CD14-positive monocyte (primary cell): ENCODE data around the gene FOXK2. TPM values are rescaled to one million over a fixed set of nuclear protein-coding genes. Genes with fewer than 3 reads are reported as not detected.

Experiments used
- DNase-seq, 3 donors: peaks; one replicate each; pipeline ENCODE4 v3.0.0-alpha.2; 2011 to 2022
- H2AFZ ChIP-seq: 2 replicates; pipeline ENCODE4 v1.6.0; 2012; ENCODE audit warnings: mild to moderate bottlenecking, low read depth, low read length, inconsistent platforms; ENCODE audit not compliant: insufficient read depth, poor library complexity, severe bottlenecking
- H3K27ac ChIP-seq, 2 donors: 1 replicate in 1 of 2; 2 replicates in 1 of 2; pipeline ENCODE4 v1.5.1; 2012 to 2013; ENCODE audit warnings: low read length in 2 of 2, control low read depth in 1 of 2, inconsistent platforms in 1 of 2, low read depth in 1 of 2, mild to moderate bottlenecking in 1 of 2
- H3K27me3 ChIP-seq, 2 donors: one replicate each; pipeline versions ENCODE4 v1.6.0 to v1.6.1; 2011 to 2013; ENCODE audit warnings: low read length in 2 of 2; ENCODE audit not compliant: control insufficient read depth in 2 of 2, insufficient read depth in 2 of 2
- H3K36me3 ChIP-seq, 2 donors: replicated peaks in 1 of 2; 1 replicate in 1 of 2; 2 replicates in 1 of 2; pipeline versions ENCODE4 v1.5.1 to v1.6.1; 2012 to 2013; ENCODE audit warnings: low read length in 2 of 2, control low read depth in 1 of 2, inconsistent platforms in 1 of 2, mild to moderate bottlenecking in 1 of 2; ENCODE audit not compliant: insufficient read depth in 2 of 2, control insufficient read depth in 1 of 2
- H3K4me1 ChIP-seq, 2 donors: 1 replicate in 1 of 2; 2 replicates in 1 of 2; pipeline versions ENCODE4 v1.5.1 to v1.6.1; 2012 to 2013; ENCODE audit warnings: low read length in 2 of 2, control low read depth in 1 of 2, inconsistent platforms in 1 of 2, mild to moderate bottlenecking in 1 of 2, moderate library complexity in 1 of 2; ENCODE audit not compliant: insufficient read depth in 2 of 2, control insufficient read depth in 1 of 2
- H3K4me2 ChIP-seq: replicated peaks from 2 replicates; pipeline ENCODE3; 2012; ENCODE audit warnings: low read length, moderate library complexity, mild to moderate bottlenecking; ENCODE audit not compliant: poor library complexity, severe bottlenecking; ENCODE audit errors: extremely low read depth
- H3K4me3 ChIP-seq, 3 experiments: fragments of 200-600 bp in 1 of 3; sonication (generic) in 1 of 3; replicated peaks in 1 of 3; 1 replicate in 2 of 3; 2 replicates in 1 of 3; pipeline ENCODE4 v1.5.1; 2011 to 2013; ENCODE audit warnings: low read length in 3 of 3, mild to moderate bottlenecking in 3 of 3, control low read depth in 2 of 3, low read depth in 2 of 3, inconsistent platforms in 1 of 3, moderate library complexity in 1 of 3
- H3K79me2 ChIP-seq: 2 replicates; pipeline ENCODE4 v1.6.0; 2012; ENCODE audit warnings: mild to moderate bottlenecking, control low read depth, inconsistent platforms, low read length, moderate library complexity; ENCODE audit not compliant: insufficient read depth
- H3K9ac ChIP-seq: 2 replicates; pipeline ENCODE4 v1.6.0; 2017; ENCODE audit warnings: low read length, mild to moderate bottlenecking; ENCODE audit not compliant: insufficient read depth, poor library complexity, severe bottlenecking
- H3K9me3 ChIP-seq, 2 donors: replicated peaks in 1 of 2; 1 replicate in 1 of 2; 2 replicates in 1 of 2; pipeline versions ENCODE4 v1.5.1 to v1.6.1; 2012 to 2013; ENCODE audit warnings: low read length in 2 of 2, control low read depth in 1 of 2; ENCODE audit not compliant: control insufficient read depth in 1 of 2, insufficient read depth in 1 of 2
- H4K20me1 ChIP-seq: 2 replicates; pipeline ENCODE4 v1.6.0; 2012; ENCODE audit warnings: mild to moderate bottlenecking, low read length, control low read depth, moderate library complexity; ENCODE audit not compliant: insufficient read depth
- H3K27ac Mint-ChIP-seq, 7 donors: one replicate each; pipeline ENCODE4 v1.8.0; 2020; ENCODE audit warnings: mild to moderate bottlenecking in 7 of 7, mixed read lengths in 7 of 7, moderate library complexity in 6 of 7, inconsistent platforms in 2 of 7
- H3K27me3 Mint-ChIP-seq, 3 donors: one replicate each; pipeline ENCODE4 v1.8.0; 2021 to 2022; ENCODE audit warnings: low read depth in 3 of 3, mild to moderate bottlenecking in 3 of 3, mixed read lengths in 3 of 3, moderate library complexity in 3 of 3, inconsistent platforms in 1 of 3
- H3K36me3 Mint-ChIP-seq, 2 donors: one replicate each; pipeline ENCODE4 v1.8.0; 2020; ENCODE audit warnings: mixed read lengths in 2 of 2, inconsistent platforms in 1 of 2, mild to moderate bottlenecking in 1 of 2
- H3K4me1 Mint-ChIP-seq: one replicate; pipeline ENCODE4 v1.8.0; 2020; ENCODE audit warnings: mild to moderate bottlenecking, mixed read lengths
- H3K4me3 Mint-ChIP-seq, 2 donors: one replicate each; pipeline ENCODE4 v1.8.0; 2020; ENCODE audit warnings: mild to moderate bottlenecking in 2 of 2, mixed read lengths in 2 of 2, moderate library complexity in 1 of 2
- H3K9me3 Mint-ChIP-seq, 7 donors: one replicate each; pipeline ENCODE4 v1.8.0; 2020 to 2022; ENCODE audit warnings: mixed read lengths in 7 of 7, mild to moderate bottlenecking in 6 of 7, moderate library complexity in 6 of 7, inconsistent platforms in 2 of 7
- CTCF ChIP-seq: fragments of 200-600 bp; IDR thresholded peaks from one replicate; pipeline ENCODE4 v1.8.0; 2022; ENCODE audit warnings: antibody characterized with exemption, mild to moderate bottlenecking
- WGBS: methylation state at CpG from one replicate; pipeline ENCODE4 v1.1.5; 2013; ENCODE audit warnings: missing lambda C conversion rate; ENCODE audit not compliant: insufficient coverage; 5-methylcytosine and 5-hydroxymethylcytosine counted together
- intact Hi-C, 2 donors: fragments of 100-400 bp; cut with micrococcal nuclease; formaldehyde crosslinking; loops; one replicate each; pipeline versions ENCODE4 v1.15.0 to v1.15.1; 2023
- polyA plus RNA-seq, 3 donors: library from polyadenylated mRNA; depleted of rRNA in 1 of 3; unstranded in 2 of 3; stranded (reverse) in 1 of 3; fragments of 300-500 nt in 2 of 3; fragments of >200 nt in 1 of 3; fragmentation: Illumina TruSeq in 2 of 3; gene quantifications; 1 replicate in 2 of 3; 2 replicates in 1 of 3; pipeline ENCODE4 v1.2.3, GENCODE V29; 2012 to 2021

The FOXK2 gene
- polyA plus RNA-seq, 3 donors: 3.5 to 18.4 (median 4.7) TPM

DNA sequence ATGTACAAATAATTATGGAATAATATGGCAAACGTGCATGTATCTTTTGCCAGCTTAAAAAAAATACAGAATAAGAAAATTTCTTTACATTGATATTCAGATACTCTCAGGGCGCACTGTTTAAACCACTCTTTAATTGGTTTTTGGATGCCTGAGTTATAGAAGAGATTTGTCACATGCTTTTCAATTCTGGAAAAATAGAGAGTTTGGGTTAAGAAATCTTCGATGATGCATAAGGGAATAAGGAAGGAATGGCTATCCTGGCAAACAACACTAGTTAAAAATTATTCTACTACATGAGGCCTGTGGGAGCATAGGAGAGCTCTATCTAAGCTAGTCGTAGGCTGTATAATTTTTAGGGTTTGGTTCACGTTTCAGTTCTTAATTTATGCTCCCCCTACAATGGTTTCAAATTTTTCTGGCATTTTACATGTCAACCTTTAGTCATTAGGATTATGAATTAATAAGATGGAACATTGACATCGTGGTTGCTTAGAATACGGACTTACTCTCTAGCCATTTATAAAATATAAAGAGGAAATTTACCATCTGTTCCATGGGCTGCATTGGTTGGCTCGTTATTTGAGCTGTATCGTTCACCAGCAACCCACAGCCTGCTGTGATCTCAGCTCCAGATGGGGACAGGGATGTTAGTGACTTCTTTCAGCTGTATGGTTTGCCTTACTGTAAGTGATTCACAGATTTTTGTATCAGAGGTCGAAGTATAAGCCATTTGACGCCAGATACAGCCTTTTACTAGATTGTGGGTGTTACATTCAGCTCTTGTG lies 45.1 kb upstream of the FOXK2 start:
- Histone ChIP-seq H2AFZ (no peak overlapping the region), H3K4me3 (no peak overlapping the region), H3K9me3 (no peaks in the 10 kb centered on the region), H3K4me1 (no peaks in the 10 kb centered on the region), H3K36me3 (peaks cover 71 to 87% of the 10 kb centered on the region in 2 donors), H3K4me2 (no peak overlapping the region), H3K27me3 (no peaks in the 10 kb centered on the region), H4K20me1 (peaks cover 15% of the 10 kb centered on the region), H3K27ac (no peak overlapping the region), H3K79me2 (no peaks in the 10 kb centered on the region), H3K9ac (no peak overlapping the region)
- H3K27me3 Mint-ChIP-seq: no peaks in the 10 kb centered on the region
- intact Hi-C loops: no loop called here
- DNase-seq: no peak
- WGBS: 96% methylated on average over 4 of the region's 11 CpGs
- H3K9me3 Mint-ChIP-seq: peaks cover 0 to 4% (median 0%) of the 10 kb centered on the region in 7 donors
- H3K4me1 Mint-ChIP-seq: peaks cover 2% of the 10 kb centered on the region
- no peak overlapping the region for H3K27ac Mint-ChIP-seq
- no peak overlapping the region for H3K4me3 Mint-ChIP-seq
- no peak for TF ChIP-seq CTCF
- H3K36me3 Mint-ChIP-seq: peaks cover 61 to 87% of the 10 kb centered on the region in 2 donors

GRCh38 chr17:82475458-82475857 lies 44.1 kb upstream of the FOXK2 start:
- Histone ChIP-seq H3K9me3 (no peaks in the 10 kb centered on the region), H3K4me2 (no peak overlapping the region), H3K27me3 (no peaks in the 10 kb centered on the region), H4K20me1 (peaks cover 15% of the 10 kb centered on the region), H3K36me3 (peaks cover 73 to 87% of the 10 kb centered on the region in 2 donors), H3K79me2 (no peaks in the 10 kb centered on the region), H3K4me1 (no peaks in the 10 kb centered on the region), H3K4me3 (no peak overlapping the region), H3K27ac (no peak overlapping the region), H3K9ac (no peak overlapping the region), H2AFZ (no peak overlapping the region)
- Mint-ChIP-seq H3K27me3 (no peaks in the 10 kb centered on the region), H3K27ac (peak overlapping the region in 2 of 7 donors; percentile 50 to 57), H3K4me3 (no peak overlapping the region), H3K36me3 (peaks cover 64 to 89% of the 10 kb centered on the region in 2 donors), H3K9me3 (peaks cover 0 to 4% (median 0%) of the 10 kb centered on the region in 7 donors), H3K4me1 (peaks cover 2% of the 10 kb centered on the region)
- WGBS: 100% methylated on average over 3 of the region's 8 CpGs
- intact Hi-C loops: no loop called here
- DNase-seq: no peak
- TF ChIP-seq CTCF: no peak
